ENCODE data around the gene RRP7A.
"Not testable (repeated sequence)": the region's sequence is repeated elsewhere in the genome, so short reads cannot be mapped to it uniquely, and the experiment has no call there.

Gene RRP7A

GRCh38 chr22:42548126-42548525, 28.5 kb upstream of the RRP7A start:
- H3K4me1 Mint-ChIP-seq: peaks cover 16% of the 10 kb centered on the region
- not testable (repeated sequence) for DNase-seq, H3K9me3 Mint-ChIP-seq, H3K27ac Mint-ChIP-seq, H3K4me3 Mint-ChIP-seq, ATAC-seq, H3K27me3 Mint-ChIP-seq

GRCh38 chr22:42547562-42547961, 28.0 kb upstream of the RRP7A start:
- H3K27ac Mint-ChIP-seq: no peak overlapping the region
- H3K4me3 Mint-ChIP-seq: no peak overlapping the region
- ATAC-seq (no peak), DNase-seq (no peak)
- H3K27me3 Mint-ChIP-seq: peaks cover 7% of the 10 kb centered on the region
- peaks cover 16% of the 10 kb centered on the region for H3K4me1 Mint-ChIP-seq
- H3K9me3 Mint-ChIP-seq: no peaks in the 10 kb centered on the region

- ATAC-seq (no peak), DNase-seq (no peak)
- H3K27ac Mint-ChIP-seq: no peak overlapping the region
- H3K4me3 Mint-ChIP-seq: no peak overlapping the region
- no peaks in the 10 kb centered on the region for H3K4me1 Mint-ChIP-seq
- no peaks in the 10 kb centered on the region for H3K27me3 Mint-ChIP-seq
- no peaks in the 10 kb centered on the region for H3K9me3 Mint-ChIP-seq
Measured at GRCh38 chr22:42544686-42545085, 25.1 kb upstream of the RRP7A start.

GRCh38 chr22:42539236-42539771, 19.7 kb upstream of the RRP7A start:
- H3K4me3 Mint-ChIP-seq, DNase-seq, H3K27me3 Mint-ChIP-seq, H3K9me3 Mint-ChIP-seq, H3K27ac Mint-ChIP-seq: not testable (repeated sequence)
- H3K4me1 Mint-ChIP-seq: peaks cover 14% of the 10 kb centered on the region
- ATAC-seq: peak; percentile 69

GRCh38 chr22:42537199-42537831, 17.7 kb upstream of the RRP7A start:
- not testable (repeated sequence) for H3K4me3 Mint-ChIP-seq, DNase-seq, H3K27me3 Mint-ChIP-seq, H3K9me3 Mint-ChIP-seq
- Mint-ChIP-seq H3K27ac (peak overlapping the region; percentile 46 to 67), H3K4me1 (peaks cover 30% of the 10 kb centered on the region)
- ATAC-seq: peak; percentile 82

- not testable (repeated sequence) for H3K4me3 Mint-ChIP-seq, H3K9me3 Mint-ChIP-seq, DNase-seq, ATAC-seq, H3K27ac Mint-ChIP-seq, H3K27me3 Mint-ChIP-seq
- H3K4me1 Mint-ChIP-seq: peaks cover 30% of the 10 kb centered on the region
Measured at GRCh38 chr22:42536634-42537033, 17.0 kb upstream of the RRP7A start.

- Mint-ChIP-seq H3K27me3 (no peaks in the 10 kb centered on the region), H3K4me3 (no peak overlapping the region), H3K9me3 (no peaks in the 10 kb centered on the region), H3K4me1 (peaks cover 30% of the 10 kb centered on the region), H3K27ac (no peak overlapping the region)
- DNase-seq (no peak), ATAC-seq (no peak)
Measured at GRCh38 chr22:42536166-42536565, 16.6 kb upstream of the RRP7A start.

GRCh38 chr22:42535082-42535731, 15.6 kb upstream of the RRP7A start:
- peaks cover 30% of the 10 kb centered on the region for H3K4me1 Mint-ChIP-seq
- not testable (repeated sequence) for H3K27me3 Mint-ChIP-seq, H3K27ac Mint-ChIP-seq, DNase-seq, H3K4me3 Mint-ChIP-seq, ATAC-seq, H3K9me3 Mint-ChIP-seq

GRCh38 chr22:42533638-42533977, 14.0 kb upstream of the RRP7A start:
- Mint-ChIP-seq H3K4me1 (peaks cover 45% of the 10 kb centered on the region), H3K27me3 (no peaks in the 10 kb centered on the region), H3K9me3 (no peaks in the 10 kb centered on the region), H3K4me3 (peak overlapping the region; percentile 54 to 76), H3K27ac (peak overlapping the region in 1 of 2 donors; percentile 88)
- ATAC-seq: peak; percentile 19
- no peak for DNase-seq

- not testable (repeated sequence) for H3K27ac Mint-ChIP-seq, H3K27me3 Mint-ChIP-seq
Measured at GRCh38 chr22:42531401-42532084, 11.9 kb upstream of the RRP7A start.

GRCh38 chr22:42529435-42529834, 9.8 kb upstream of the RRP7A start:
- not testable (repeated sequence) for ATAC-seq, H3K27me3 Mint-ChIP-seq, DNase-seq, H3K4me3 Mint-ChIP-seq, H3K9me3 Mint-ChIP-seq
- Mint-ChIP-seq H3K27ac (peak overlapping the region in 1 of 2 donors; percentile 66), H3K4me1 (peaks cover 38% of the 10 kb centered on the region)

More at GRCh38 chr22:42531401-42532084, 11.9 kb upstream of the RRP7A start:
- DNase-seq, H3K4me3 Mint-ChIP-seq, ATAC-seq, H3K9me3 Mint-ChIP-seq: not testable (repeated sequence)
- H3K4me1 Mint-ChIP-seq: peaks cover 32% of the 10 kb centered on the region

GRCh38 chr22:42528591-42529307, 9.2 kb upstream of the RRP7A start:
- ATAC-seq: no peak
- no peak overlapping the region for H3K4me3 Mint-ChIP-seq
- peaks cover 32% of the 10 kb centered on the region for H3K4me1 Mint-ChIP-seq

GRCh38 chr22:42522546-42522945, 3.0 kb upstream of the RRP7A start:
- H3K27ac Mint-ChIP-seq: no peak overlapping the region
- no peak overlapping the region for H3K4me3 Mint-ChIP-seq
- H3K4me1 Mint-ChIP-seq: peaks cover 28% of the 10 kb centered on the region
- no peaks in the 10 kb centered on the region for H3K9me3 Mint-ChIP-seq
- DNase-seq (no peak), ATAC-seq (no peak)
- H3K27me3 Mint-ChIP-seq: no peaks in the 10 kb centered on the region

More at GRCh38 chr22:42528591-42529307, 9.2 kb upstream of the RRP7A start:
- peak overlapping the region; percentile 47 to 66 for H3K27ac Mint-ChIP-seq
- H3K27me3 Mint-ChIP-seq: no peaks in the 10 kb centered on the region
- no peaks in the 10 kb centered on the region for H3K9me3 Mint-ChIP-seq
- DNase-seq: no peak

- no peaks in the 10 kb centered on the region for H3K9me3 Mint-ChIP-seq
- no peak for ATAC-seq
- DNase-seq: no peak
- peaks cover 37% of the 10 kb centered on the region for H3K4me1 Mint-ChIP-seq
- no peak overlapping the region for H3K4me3 Mint-ChIP-seq
- H3K27ac Mint-ChIP-seq: no peak overlapping the region
- H3K27me3 Mint-ChIP-seq: no peaks in the 10 kb centered on the region
Measured at GRCh38 chr22:42521228-42521546, 1.6 kb upstream of the RRP7A start.

GRCh38 chr22:42518638-42519524, 715 bp downstream of the RRP7A start:
- peak; percentile 30 for ATAC-seq

More at GRCh38 chr22:42518638-42519524, 715 bp downstream of the RRP7A start:
- Mint-ChIP-seq H3K4me3 (peak overlapping the region; percentile 97 to 99), H3K27ac (peak overlapping the region; percentile 98), H3K4me1 (peaks cover 39% of the 10 kb centered on the region)
- H3K9me3 Mint-ChIP-seq, H3K27me3 Mint-ChIP-seq, DNase-seq: not testable (repeated sequence)
